Esophagus muscularis mucosa (tissue), 4 donors: ENCODE results near the gene WNT5B. TPM values are rescaled to one million over a fixed set of nuclear protein-coding genes. Genes with fewer than 3 reads are reported as not detected.
A peak's percentile ranks its signal among the peaks of the same experiment; 100 is the strongest.

Experiments
- DNase-seq: peaks from one replicate; pipeline ENCODE4 v3.0.0-alpha.2; 2017; ENCODE audit errors: extremely low spot score
- H3K27ac ChIP-seq, 4 donors: fragments of 200-600 bp; sonication (generic); replicated peaks in 1 of 4; 1 replicate in 3 of 4; 2 replicates in 1 of 4; pipeline ENCODE4 v1.5.1; 2016 to 2019; ENCODE audit warnings: mild to moderate bottlenecking in 1 of 4
- H3K27me3 ChIP-seq, 4 donors: fragments of 200-600 bp; sonication (generic); one replicate each; pipeline versions ENCODE4 v1.5.1 to v1.6.0; 2016 to 2019
- H3K36me3 ChIP-seq, 4 donors: fragments of 200-600 bp; sonication (generic); one replicate each; pipeline ENCODE4 v1.5.1; 2016 to 2019
- H3K4me1 ChIP-seq, 4 donors: fragments of 200-600 bp; sonication (generic); one replicate each; pipeline ENCODE4 v1.5.1; 2016 to 2019
- H3K4me3 ChIP-seq, 4 donors: fragments of 200-600 bp; sonication (generic); 1 replicate in 2 of 4; 2 replicates in 2 of 4; pipeline ENCODE4 v1.5.1; 2016 to 2019; ENCODE audit warnings: mild to moderate bottlenecking in 4 of 4, moderate library complexity in 1 of 4
- H3K9me3 ChIP-seq, 4 donors: fragments of 200-600 bp; sonication (generic); 1 replicate in 3 of 4; 2 replicates in 1 of 4; pipeline ENCODE4 v1.5.1; 2016 to 2019
- CTCF ChIP-seq, 3 experiments: fragments of 200-600 bp in 2 of 3; fragments of 450-650 bp in 1 of 3; sonication (generic) in 2 of 3; IDR thresholded peaks; one replicate each; pipeline ENCODE4 v1.5.1; 2017 to 2019; ENCODE audit warnings: antibody characterized with exemption in 3 of 3, mild to moderate bottlenecking in 2 of 3, moderate library complexity in 1 of 3
- EP300 ChIP-seq: sonication (generic); formaldehyde crosslinking; IDR thresholded peaks from one replicate; pipeline ENCODE4 v1.6.1; 2017; ENCODE audit warnings: antibody characterized with exemption
- POLR2A ChIP-seq: fragments of 450-650 bp; IDR thresholded peaks from one replicate; pipeline ENCODE4 v1.6.1; 2017; ENCODE audit warnings: antibody characterized with exemption, moderate library complexity, mild to moderate bottlenecking, low read depth
- POLR2AphosphoS5 ChIP-seq, 2 donors: sonication (generic); formaldehyde crosslinking; IDR thresholded peaks; one replicate each; pipeline ENCODE4 v1.6.1; 2017; ENCODE audit warnings: antibody characterized with exemption in 2 of 2
- WGBS: methylation state at CpG from one replicate; pipeline ENCODE4 v1.1.5; 2018; 5-methylcytosine and 5-hydroxymethylcytosine counted together
- intact Hi-C: fragments of 100-400 bp; cut with DNase I; formaldehyde crosslinking; loops from one replicate; pipeline ENCODE4 v1.15.1; 2023
- total RNA-seq, 4 donors: library from RNA; depleted of rRNA; stranded (reverse); fragments of >200 nt; gene quantifications; one replicate each; pipeline versions ENCODE4 v1.1.0 to v1.2.1, GENCODE V29; 2016

Gene WNT5B
- total RNA-seq, 4 donors from 2014 or later, result 33.5 to 112 (median 53.5) TPM

DNA sequence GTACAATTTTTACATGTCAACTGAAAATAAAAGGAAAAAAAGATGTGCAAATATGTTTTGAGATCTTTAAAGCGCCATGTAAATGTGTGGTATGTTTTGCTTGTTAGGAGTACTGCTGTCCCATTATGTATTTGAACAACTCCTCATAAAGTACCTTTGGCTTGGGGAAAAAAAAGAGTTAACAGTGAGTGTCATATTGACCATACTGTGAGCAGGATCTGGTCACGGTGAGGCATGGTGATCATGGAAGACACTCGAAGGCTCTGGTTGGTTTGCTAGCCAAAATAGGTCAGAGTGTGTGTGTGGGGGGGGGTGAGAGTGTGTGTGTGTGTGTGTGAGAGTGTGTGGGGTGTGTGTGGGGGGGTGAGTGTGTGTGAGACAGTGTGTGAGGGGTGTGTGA lies 24.6 kb upstream of the WNT5B start:
- 48% methylated on average over 3 of the region's 3 CpGs for WGBS
- H3K4me3 ChIP-seq, result no peak overlapping the region
- DNase-seq, result no peak
- intact Hi-C loops, result loop anchor here (5.0 kb wide), 1 partner anchor 487 kb away; no protein-coding TSS in a partner anchor
- H3K27ac ChIP-seq, result peak overlapping the region; percentile 39 to 90 (median 62)
- H3K4me1 ChIP-seq, result peaks cover 25 to 53% (median 37%) of the 10 kb centered on the region in 4 donors
- H3K9me3 ChIP-seq, result no peaks in the 10 kb centered on the region
- no peaks in the 10 kb centered on the region for H3K36me3 ChIP-seq
- no peak for TF ChIP-seq POLR2A
- TF ChIP-seq CTCF (IDR thresholded peaks at IDR 0.05), result no peak
- TF ChIP-seq POLR2AphosphoS5 (IDR thresholded peaks at IDR 0.05), result no peak
- H3K27me3 ChIP-seq, result no peaks in the 10 kb centered on the region

- no peak for DNase-seq
- H3K4me1 ChIP-seq, result peaks cover 25 to 53% (median 37%) of the 10 kb centered on the region in 4 donors
- no peaks in the 10 kb centered on the region for H3K27me3 ChIP-seq
- H3K36me3 ChIP-seq, result no peaks in the 10 kb centered on the region
- peak overlapping the region; percentile 84 to 92 (median 90) for H3K27ac ChIP-seq
- intact Hi-C loops, result no loop called here
- H3K4me3 ChIP-seq, result peak overlapping the region; percentile 48 to 61 (median 51)
- H3K9me3 ChIP-seq, result no peaks in the 10 kb centered on the region
- no peak for TF ChIP-seq EP300
- peak; percentile 78 to 84 (median 82) for TF ChIP-seq CTCF (IDR thresholded peaks at IDR 0.05)
- no peak for TF ChIP-seq POLR2A
- TF ChIP-seq POLR2AphosphoS5 (IDR thresholded peaks at IDR 0.05), result peak in 1 of 2 donors; percentile 61
- 1% methylated on average over 15 of the region's 22 CpGs for WGBS
Measured at GRCh38 chr12:1605129-1606020, 23.7 kb upstream of the WNT5B start.

DNA sequence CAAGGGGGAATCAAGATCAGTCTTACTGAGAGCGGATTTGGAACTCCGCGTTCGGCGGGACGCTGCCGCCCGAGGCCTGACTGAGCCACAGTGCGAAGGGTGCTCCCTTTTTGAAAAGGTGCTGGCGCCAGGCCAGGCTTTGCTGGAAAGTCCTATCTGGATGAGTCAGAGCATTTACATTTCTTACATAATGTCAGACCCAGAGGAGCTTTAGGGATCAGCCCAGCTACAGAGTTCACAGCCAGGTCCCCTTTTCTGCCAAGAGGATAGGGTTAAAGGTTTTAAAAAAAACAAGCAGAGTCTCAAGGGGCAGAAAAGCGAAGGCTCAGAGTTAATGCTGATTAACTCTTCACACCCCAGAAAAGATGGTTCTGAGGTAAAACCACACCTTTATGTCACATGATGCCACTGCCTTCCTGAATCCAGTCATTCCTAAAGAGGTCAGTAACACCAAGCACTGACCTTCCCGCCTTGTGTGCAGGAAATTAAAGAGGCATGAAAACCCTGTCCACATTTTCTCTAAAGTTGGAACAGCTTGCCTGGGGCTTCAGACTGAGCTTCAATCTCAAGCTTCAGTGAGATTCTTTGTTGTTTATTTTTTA lies 22.9 kb upstream of the WNT5B start:
- Histone ChIP-seq H3K4me3 (peak overlapping the region; percentile 48 to 61 (median 51)), H3K4me1 (peaks cover 24 to 53% (median 37%) of the 10 kb centered on the region in 4 donors), H3K27ac (peak overlapping the region; percentile 84 to 92 (median 90)), H3K27me3 (no peaks in the 10 kb centered on the region), H3K36me3 (no peaks in the 10 kb centered on the region), H3K9me3 (no peaks in the 10 kb centered on the region)
- DNase-seq, result peak; percentile 95
- intact Hi-C loops, result no loop called here
- WGBS, result 0% methylated on average over 12 of the region's 12 CpGs
- TF ChIP-seq EP300 (no peak), CTCF (IDR thresholded peaks at IDR 0.05) (no peak), POLR2AphosphoS5 (IDR thresholded peaks at IDR 0.05) (peak; percentile 82 to 85)

DNA sequence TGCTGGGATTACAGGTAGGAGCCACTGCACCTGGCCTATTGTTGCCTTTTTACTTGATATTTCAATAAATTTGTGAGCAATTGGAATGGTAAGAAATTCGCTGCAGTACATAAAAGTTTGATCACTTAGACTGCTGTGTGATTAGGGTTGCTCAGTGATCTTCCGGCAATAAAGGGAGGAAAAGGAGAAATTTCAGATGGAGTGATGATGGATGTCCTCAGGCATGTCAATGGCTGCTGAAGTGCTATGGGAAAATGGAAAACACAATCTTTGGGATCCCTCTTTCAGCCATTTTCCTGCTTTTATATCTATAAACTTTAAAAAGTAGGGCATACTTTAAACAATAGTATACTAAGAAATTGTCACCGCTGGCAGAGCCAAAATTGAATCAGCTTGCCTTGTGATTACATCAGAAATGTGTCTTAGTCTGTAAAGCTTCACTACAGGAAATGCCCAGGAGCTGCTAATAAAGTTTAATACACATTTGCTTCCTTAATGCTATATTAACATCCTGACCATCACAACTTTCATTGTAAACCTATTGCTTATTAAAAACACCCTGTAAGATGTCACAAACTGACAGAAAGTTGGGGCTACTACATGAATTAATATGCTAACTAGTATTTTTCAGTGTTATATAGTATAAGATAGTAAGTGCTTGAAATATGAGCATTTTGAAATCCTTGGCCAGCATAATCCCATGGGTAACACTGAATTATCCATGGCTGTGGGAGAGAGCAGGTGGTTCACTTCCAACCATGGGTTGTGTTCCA lies 20.9 kb upstream of the WNT5B start:
- no peak for TF ChIP-seq CTCF (IDR thresholded peaks at IDR 0.05)
- no peak for TF ChIP-seq POLR2AphosphoS5 (IDR thresholded peaks at IDR 0.05)
- TF ChIP-seq EP300, result no peak
- 92% methylated on average over 3 of the region's 3 CpGs for WGBS
- Histone ChIP-seq H3K27me3 (no peaks in the 10 kb centered on the region), H3K4me3 (no peak overlapping the region), H3K9me3 (no peaks in the 10 kb centered on the region), H3K4me1 (peaks cover 20 to 63% (median 45%) of the 10 kb centered on the region in 4 donors), H3K27ac (peak overlapping the region; percentile 16 to 90 (median 62)), H3K36me3 (no peaks in the 10 kb centered on the region)
- intact Hi-C loops, result no loop called here
- DNase-seq, result no peak
